Liver (tissue), 9 donors: ENCODE measurements around the gene DNAJC5. TPM values are rescaled to one million over a fixed set of nuclear protein-coding genes. Genes with fewer than 3 reads are reported as not detected.
A peak's percentile ranks its signal among the peaks of the same experiment; 100 is the strongest.

ENCODE experiments used
- DNase-seq: peaks from one replicate; pipeline ENCODE4 v3.0.0-alpha.2; 2017; ENCODE audit warnings: low spot score
- H3K27ac ChIP-seq, 2 donors: one replicate each; pipeline ENCODE4 v1.7.0; 2013; ENCODE audit warnings: inconsistent platforms in 2 of 2, low read length in 2 of 2, control low read depth in 1 of 2, low read depth in 1 of 2, mild to moderate bottlenecking in 1 of 2
- H3K27me3 ChIP-seq, 4 donors: one replicate each; pipeline versions ENCODE4 v1.6.1 to v1.7.0; 2013; ENCODE audit warnings: low read length in 3 of 4, inconsistent platforms in 1 of 4, mild to moderate bottlenecking in 1 of 4, moderate library complexity in 1 of 4; ENCODE audit not compliant: control insufficient read depth in 4 of 4, insufficient read depth in 4 of 4
- H3K36me3 ChIP-seq, 4 donors: one replicate each; pipeline versions ENCODE4 v1.6.1 to v1.7.0; 2013; ENCODE audit warnings: low read length in 3 of 4, mild to moderate bottlenecking in 3 of 4, low read depth in 1 of 4, moderate library complexity in 1 of 4; ENCODE audit not compliant: control insufficient read depth in 4 of 4, insufficient read depth in 3 of 4
- H3K4me1 ChIP-seq, 4 donors: one replicate each; pipeline versions ENCODE4 v1.6.1 to v1.7.0; 2013; ENCODE audit warnings: low read length in 3 of 4, mild to moderate bottlenecking in 3 of 4, moderate library complexity in 1 of 4; ENCODE audit not compliant: control insufficient read depth in 4 of 4, insufficient read depth in 4 of 4
- H3K4me3 ChIP-seq, 3 donors: one replicate each; pipeline versions ENCODE4 v1.6.1 to v1.7.0; 2013; ENCODE audit warnings: low read length in 3 of 3, control low read depth in 1 of 3, low read depth in 1 of 3, mild to moderate bottlenecking in 1 of 3
- H3K9ac ChIP-seq, 2 donors: one replicate each; pipeline ENCODE4 v1.7.0; 2013; ENCODE audit warnings: low read length in 2 of 2, mild to moderate bottlenecking in 2 of 2, moderate library complexity in 2 of 2, control low read depth in 1 of 2, low read depth in 1 of 2
- H3K9me3 ChIP-seq, 4 donors: one replicate each; pipeline versions ENCODE4 v1.6.1 to v1.7.0; 2013; ENCODE audit warnings: low read length in 3 of 4; ENCODE audit not compliant: control insufficient read depth in 4 of 4
- CTCF ChIP-seq: fragments of 150-350 bp; IDR thresholded peaks from 2 replicates; pipeline ENCODE4 v1.5.1; 2017; ENCODE audit warnings: improper control_type of control experiment, low read depth, low read length; ENCODE audit not compliant: missing input control
- EGR1 ChIP-seq, 2 donors: IDR thresholded peaks; 2 replicates each; pipeline ENCODE4 v1.6.1; 2016 to 2018; ENCODE audit warnings: antibody characterized with exemption in 2 of 2, low read depth in 2 of 2
- FOXA1 ChIP-seq: IDR thresholded peaks from 2 replicates; pipeline ENCODE4 v1.6.1; 2016; ENCODE audit warnings: antibody characterized with exemption
- FOXA2 ChIP-seq: IDR thresholded peaks from 2 replicates; pipeline ENCODE4 v1.6.1; 2016; ENCODE audit warnings: antibody characterized with exemption
- GABPA ChIP-seq, 2 donors: IDR thresholded peaks in 1 of 2; conservative IDR thresholded peaks in 1 of 2; 2 replicates each; pipeline ENCODE4 v1.6.1; 2016; ENCODE audit warnings: antibody characterized with exemption in 2 of 2, mild to moderate bottlenecking in 1 of 2, moderate library complexity in 1 of 2
- JUND ChIP-seq, 2 donors: IDR thresholded peaks; 2 replicates each; pipeline ENCODE4 v1.6.1; 2016; ENCODE audit warnings: antibody characterized with exemption in 2 of 2
- NR2F2 ChIP-seq: IDR thresholded peaks from 2 replicates; pipeline ENCODE4 v1.6.1; 2016; ENCODE audit warnings: antibody characterized with exemption
- RXRA ChIP-seq, 2 donors: IDR thresholded peaks; 2 replicates each; pipeline ENCODE4 v1.6.1; 2017 to 2018; ENCODE audit warnings: antibody characterized with exemption in 2 of 2, mild to moderate bottlenecking in 1 of 2
- TAF1 ChIP-seq: conservative IDR thresholded peaks from 2 replicates; pipeline ENCODE4 v1.6.1; 2016; ENCODE audit warnings: antibody characterized with exemption, mild to moderate bottlenecking
- YY1 ChIP-seq: IDR thresholded peaks from 2 replicates; pipeline ENCODE4 v1.6.1; 2016; ENCODE audit warnings: antibody characterized with exemption, mild to moderate bottlenecking
- ZBTB33 ChIP-seq: IDR thresholded peaks from 2 replicates; pipeline ENCODE4 v1.6.1; 2016; ENCODE audit warnings: antibody characterized with exemption
- WGBS: extraction: QIAGEN DNeasy Blood & Tissue Kit; methylation state at CpG from one replicate; pipeline ENCODE4 v1.1.7; 2013; 5-methylcytosine and 5-hydroxymethylcytosine counted together
- polyA plus RNA-seq, 2 donors: library from polyadenylated mRNA; stranded (reverse) in 1 of 2; unstranded in 1 of 2; fragments of 200-250 nt in 1 of 2; fragments of >200 nt in 1 of 2; fragmentation: Nextera tagmentation in 1 of 2; extraction: Ambion mirVana in 1 of 2; gene quantifications; one replicate each; pipeline versions ENCODE4 v1.2.1 to v1.2.3, GENCODE V29; 2013 to 2015
- total RNA-seq, 2 donors: library from RNA; depleted of rRNA; stranded (reverse); fragments of >200 nt; gene quantifications; one replicate each; pipeline ENCODE4 v1.2.3, GENCODE V29; 2014
- TF ChIP-seq, protein P1 (sequence below): IDR thresholded peaks from 2 replicates; pipeline ENCODE4 v1.6.1; 2016; ENCODE audit warnings: antibody characterized with exemption
- TF ChIP-seq, protein P2 (sequence below): IDR thresholded peaks from 2 replicates; pipeline ENCODE4 v1.6.1; 2016; ENCODE audit warnings: antibody characterized with exemption
- donor health status: healthy.
- donor health status: healthy.
- donor health status: healthy.
- donor health status: healthy.
- donor health status: healthy.

Gene DNAJC5
- total and polyA plus RNA-seq, 4 donors, result 8.2 to 28.6 (median 18.7) TPM

GRCh38 chr20:63956664-63957003 is 61.7 kb downstream of the DNAJC5 start (continued):
- TF ChIP-seq JUND (IDR thresholded peaks at IDR 0.05) (no peak), ZBTB33 (no peak), RXRA (IDR thresholded peaks at IDR 0.05) (no peak)

GRCh38 chr20:63957004-63957689 is 62.2 kb downstream of the DNAJC5 start:
- peak overlapping the region in 1 of 2 donors; percentile 38 for H3K9ac ChIP-seq
- H3K36me3 ChIP-seq, result peaks cover 2 to 23% (median 8%) of the 10 kb centered on the region in 4 donors
- DNase-seq, result peak; percentile 63
- no peaks in the 10 kb centered on the region for H3K27me3 ChIP-seq
- no peak for TF ChIP-seq GABPA (IDR thresholded peaks at IDR 0.05 in 1 of 2, conservative IDR thresholded peaks at IDR 0.05 in 1 of 2)
- TF ChIP-seq FOXA1, result no peak
- TF ChIP-seq, protein P1, sequence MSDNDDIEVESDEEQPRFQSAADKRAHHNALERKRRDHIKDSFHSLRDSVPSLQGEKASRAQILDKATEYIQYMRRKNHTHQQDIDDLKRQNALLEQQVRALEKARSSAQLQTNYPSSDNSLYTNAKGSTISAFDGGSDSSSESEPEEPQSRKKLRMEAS, result no peak
- TF ChIP-seq, protein P2, sequence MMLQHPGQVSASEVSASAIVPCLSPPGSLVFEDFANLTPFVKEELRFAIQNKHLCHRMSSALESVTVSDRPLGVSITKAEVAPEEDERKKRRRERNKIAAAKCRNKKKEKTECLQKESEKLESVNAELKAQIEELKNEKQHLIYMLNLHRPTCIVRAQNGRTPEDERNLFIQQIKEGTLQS, result no peak
- TF ChIP-seq NR2F2, result no peak
- no peak for TF ChIP-seq RXRA (IDR thresholded peaks at IDR 0.05)
- no peak for TF ChIP-seq EGR1 (IDR thresholded peaks at IDR 0.05; ENCODE audit: low read depth in 2 of 2)
- 5% methylated on average over 28 of the region's 28 CpGs for WGBS
- H3K9me3 ChIP-seq, result no peaks in the 10 kb centered on the region
- peak overlapping the region; percentile 6 to 44 (median 18) for H3K4me3 ChIP-seq
- H3K27ac ChIP-seq, result peak overlapping the region; percentile 52 to 67
- peaks cover 20 to 53% (median 36%) of the 10 kb centered on the region in 4 donors for H3K4me1 ChIP-seq

DNA sequence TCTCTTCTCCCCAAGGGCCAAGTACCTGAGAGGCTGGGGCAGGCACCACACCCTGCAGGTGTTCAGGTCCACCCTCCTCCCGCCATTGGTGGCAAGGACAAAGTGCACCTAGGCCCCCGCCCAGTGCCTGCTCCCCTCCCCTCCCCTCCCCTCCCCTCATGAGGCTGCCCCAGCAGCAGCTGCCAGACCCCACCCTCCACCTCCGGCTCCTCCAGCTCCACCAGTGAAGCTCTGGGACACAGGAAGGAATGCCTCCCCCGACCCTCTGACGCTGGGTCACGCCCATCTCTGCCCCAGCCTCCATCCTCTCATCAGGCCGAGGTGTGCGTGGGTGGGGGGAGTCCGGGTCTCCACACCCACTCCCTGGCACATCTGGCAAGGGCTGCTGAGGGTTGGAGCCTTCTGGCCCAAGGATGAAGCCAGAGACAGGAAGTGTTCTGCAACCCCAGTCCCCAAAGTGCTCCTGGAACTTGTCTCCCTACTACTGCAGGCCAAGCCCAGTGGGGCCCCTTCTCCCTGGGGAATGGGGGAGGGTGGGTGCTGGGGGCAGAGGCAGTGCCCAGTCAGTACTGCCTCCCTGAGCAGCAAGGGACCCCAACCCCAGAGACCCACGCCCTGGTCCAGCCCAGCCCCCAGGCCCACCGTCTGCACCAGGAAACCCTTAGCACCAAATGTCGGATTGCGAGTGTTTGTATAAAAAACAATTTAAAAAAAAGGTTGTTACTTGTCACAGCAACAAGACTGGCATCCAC is 62.9 kb downstream of the DNAJC5 start:
- 58% methylated on average over 13 of the region's 13 CpGs for WGBS
- H3K27ac ChIP-seq, result peak overlapping the region; percentile 3 to 67
- H3K9ac ChIP-seq, result no peak overlapping the region
- H3K9me3 ChIP-seq, result no peaks in the 10 kb centered on the region
- peaks cover 3 to 30% (median 7%) of the 10 kb centered on the region in 4 donors for H3K36me3 ChIP-seq
- H3K4me3 ChIP-seq, result no peak overlapping the region
- H3K27me3 ChIP-seq, result no peaks in the 10 kb centered on the region
- no peak for DNase-seq
- TF ChIP-seq TAF1 (no peak), EGR1 (IDR thresholded peaks at IDR 0.05; ENCODE audit: low read depth in 2 of 2) (no peak), YY1 (no peak), RXRA (IDR thresholded peaks at IDR 0.05) (no peak), FOXA2 (no peak), CTCF (no peak), FOXA1 (no peak), ZBTB33 (no peak)
- TF ChIP-seq, protein P1, result no peak
- peaks cover 20 to 45% (median 33%) of the 10 kb centered on the region in 4 donors for H3K4me1 ChIP-seq
